ENCODE measurements around the gene CIZ1. TPM values are rescaled to one million over a fixed set of nuclear protein-coding genes. Genes with fewer than 3 reads are reported as not detected.

The CIZ1 gene
- total RNA-seq, 1 donor from 2014 or later = 11.5 TPM

GRCh38 chr9:128124873-128125579, 66.3 kb downstream of the CIZ1 start:
- peak; percentile 36 for DNase-seq

GRCh38 chr9:128124451-128124850, 66.9 kb downstream of the CIZ1 start:
- no peak for DNase-seq

GRCh38 chr9:128123451-128124080, 67.8 kb downstream of the CIZ1 start:
- DNase-seq = no peak

- no peak for DNase-seq
Observed at GRCh38 chr9:128122809-128123175, 68.6 kb downstream of the CIZ1 start.

- no peak for DNase-seq
Observed at GRCh38 chr9:128121924-128122808, 69.2 kb downstream of the CIZ1 start.

GRCh38 chr9:128121466-128121810, 69.9 kb downstream of the CIZ1 start:
- no peak for DNase-seq

- no peak for DNase-seq
Observed at GRCh38 chr9:128120741-128121465, 70.5 kb downstream of the CIZ1 start.

GRCh38 chr9:128120061-128120740, 71.2 kb downstream of the CIZ1 start:
- DNase-seq = no peak

GRCh38 chr9:128118971-128119665, 72.3 kb downstream of the CIZ1 start:
- no peak for DNase-seq

- DNase-seq = no peak
Observed at GRCh38 chr9:128118472-128118857, 72.9 kb downstream of the CIZ1 start.

GRCh38 chr9:128117613-128118471, 73.5 kb downstream of the CIZ1 start:
- DNase-seq = peak; percentile 80

- no peak for DNase-seq
Observed at GRCh38 chr9:128116104-128117083, 75.0 kb downstream of the CIZ1 start.

Other genes with a start within 250 kb of the CIZ1 start
- gene EEIG1, start 210.6 kb downstream of the CIZ1 start, total RNA-seq = 2.7 TPM
- gene NAIF1, start 124.3 kb downstream of the CIZ1 start, total RNA-seq = 6.4 TPM
- gene SLC25A25, start 123.3 kb downstream of the CIZ1 start, total RNA-seq = 36.0 TPM
- 39.5 TPM for gene PTGES2, start 63.8 kb downstream of the CIZ1 start, total RNA-seq
- not detected for gene LCN2, start 42.1 kb downstream of the CIZ1 start, total RNA-seq
- gene BBLN, start 31.3 kb downstream of the CIZ1 start, total RNA-seq = 32.6 TPM
- 71.7 TPM for gene DNM1, start 11.8 kb upstream of the CIZ1 start, total RNA-seq
- 45.9 TPM for gene GOLGA2, start 84.4 kb upstream of the CIZ1 start, total RNA-seq
- gene SWI5, start 84.7 kb upstream of the CIZ1 start, total RNA-seq = 5.5 TPM
- 24.0 TPM for gene TRUB2, start 130.9 kb upstream of the CIZ1 start, total RNA-seq
- gene COQ4, start 131.3 kb upstream of the CIZ1 start, total RNA-seq = 19.5 TPM
- gene SLC27A4, start 149.0 kb upstream of the CIZ1 start, total RNA-seq = 23.9 TPM
- 21.8 TPM for gene URM1, start 179.8 kb upstream of the CIZ1 start, total RNA-seq
- 10.1 TPM for gene CERCAM, start 229.3 kb upstream of the CIZ1 start, total RNA-seq

Data from occipital lobe (tissue), 2 donors.